Motor neuron (in vitro differentiated cells): Measurements from ENCODE around the gene XPR1. TPM values are rescaled to one million over a fixed set of nuclear protein-coding genes. Genes with fewer than 3 reads are reported as not detected.

Experiments
- ATAC-seq, 8 experiments: fragments of 200-7000 bp; cut with Tn5 transposase; replicated peaks in 6 of 8; 2 replicates each; pipeline ENCODE4 v1.8.0; 2021; ENCODE audit warnings: mild to moderate bottlenecking in 8 of 8, moderate library complexity in 8 of 8
- H3K27ac ChIP-seq, 2 donors: fragments of 250-450 bp; sonication (Bioruptor Pico); 2 replicates each; pipeline ENCODE4 v1.9.0; 2021; ENCODE audit warnings: antibody characterized with exemption in 2 of 2, mild to moderate bottlenecking in 2 of 2, moderate library complexity in 1 of 2
- H3K4me1 ChIP-seq, 2 donors: fragments of 250-450 bp; sonication (Bioruptor Pico); replicated peaks in 1 of 2; 2 replicates each; pipeline ENCODE4 v1.6.1; 2021; ENCODE audit warnings: antibody characterized with exemption in 2 of 2, mild to moderate bottlenecking in 2 of 2, moderate library complexity in 1 of 2
- H3K4me3 ChIP-seq, 5 donors: fragments of 250-450 bp; sonication (Bioruptor Pico); 2 replicates each; pipeline ENCODE4 v1.9.0; 2021; ENCODE audit warnings: antibody characterized with exemption in 5 of 5, mild to moderate bottlenecking in 5 of 5, moderate library complexity in 4 of 5
- WGBS, 10 experiments: fragments of 450-650 bp; shearing (Covaris generic); methylation state at CpG; one replicate each; pipeline ENCODE4 v1.0.0; 2022; 5-methylcytosine and 5-hydroxymethylcytosine counted together
- in situ Hi-C, 9 experiments: fragments of 400-800 bp; cut with MboI; loops; one replicate each; pipeline ENCODE4 v1.15.0; 2021; ENCODE audit warnings: low sequenced_read_pairs in 9 of 9, low pct_unique_long_range_greater_than_20kb in 2 of 9; ENCODE audit not compliant: unreplicated experiment in 9 of 9
- total RNA-seq, 8 experiments: library from RNA; unstranded; fragments of 300-600 nt; gene quantifications; 2 replicates each; pipeline versions ENCODE4 v1.2.3 to v1.2.4, GENCODE V29; 2022

Gene XPR1
- total RNA-seq, 8 experiments from 2014 or later: 24.0 to 162 (median 139) TPM

DNA sequence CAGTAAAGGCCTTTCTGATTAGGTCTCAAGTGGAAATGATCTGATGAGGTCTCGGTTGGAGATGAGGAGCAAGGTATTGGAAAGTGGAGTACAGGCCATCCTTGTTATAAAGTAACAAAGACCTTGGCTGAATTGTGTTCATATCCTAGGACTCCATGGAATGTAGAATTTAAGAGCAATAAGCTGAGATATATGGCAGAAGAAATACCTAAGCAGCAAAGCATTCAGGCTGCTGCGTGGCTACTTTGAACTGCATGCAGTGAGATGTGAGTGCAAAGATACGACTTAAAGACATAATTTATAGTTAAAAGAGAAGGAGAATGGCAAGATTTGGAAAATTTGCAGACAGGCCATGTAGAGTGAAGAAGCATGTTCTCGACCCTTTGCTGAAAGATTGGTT lies 11.2 kb upstream of the XPR1 start:
- H3K27ac ChIP-seq: no peak overlapping the region
- no peak for ATAC-seq
- no peak overlapping the region for H3K4me3 ChIP-seq
- in situ Hi-C loops: no loop called here
- WGBS, 10 experiments: 8 to 93% (median 82%) methylated on average over 1 to 4 of the region's 4 CpGs
- peaks cover 20 to 32% of the 10 kb centered on the region in 2 donors for H3K4me1 ChIP-seq

GRCh38 chr1:180622658-180623508 lies 8.9 kb upstream of the XPR1 start:
- in situ Hi-C loops: no loop called here
- peaks cover 6 to 26% of the 10 kb centered on the region in 2 donors for H3K4me1 ChIP-seq
- no peak for ATAC-seq
- no peak overlapping the region for H3K27ac ChIP-seq
- WGBS, 10 experiments: 0 to 100% (median 83%) methylated on average over 1 to 8 of the region's 10 CpGs; no CpG with 5 or more reads in 1 of the 10 experiments
- H3K4me3 ChIP-seq: no peak overlapping the region

DNA sequence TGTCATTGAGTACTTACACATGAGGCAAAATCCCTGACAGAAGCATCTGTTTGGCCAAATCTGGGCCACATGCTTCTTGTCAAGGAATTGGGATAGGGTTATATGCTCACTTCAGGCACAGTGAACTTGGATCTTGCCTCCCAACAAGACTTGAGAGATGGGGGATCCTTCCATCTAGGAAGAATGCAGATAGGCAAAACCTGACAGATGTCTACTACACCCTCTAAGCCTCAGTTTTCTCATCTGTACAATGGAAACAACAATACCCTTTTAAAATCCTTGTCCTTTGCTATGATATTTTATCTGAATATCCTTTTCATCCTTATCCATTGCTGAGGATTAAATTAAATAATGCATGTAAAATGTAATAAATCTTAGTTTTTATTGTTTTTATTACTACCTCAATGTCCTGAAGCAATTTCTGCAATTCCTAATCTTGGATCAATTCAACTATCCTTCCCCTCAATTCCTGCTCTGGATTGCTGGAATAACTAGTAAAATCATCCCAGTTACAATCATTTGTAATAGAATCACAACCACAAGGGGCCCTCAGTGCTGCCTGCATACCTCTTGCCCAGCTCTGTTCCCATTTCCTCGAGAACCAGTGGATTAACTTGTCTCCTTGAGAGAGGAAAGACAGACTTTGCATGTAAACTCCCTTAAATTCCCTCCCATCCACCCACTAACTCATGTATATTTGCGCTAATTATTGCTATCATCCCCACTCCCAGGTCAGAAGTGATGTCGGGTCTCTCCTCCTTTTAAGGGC lies 8.1 kb upstream of the XPR1 start:
- peak in 4 of 8 experiments; percentile 30 to 62 (median 36) for ATAC-seq

GRCh38 chr1:180626711-180627110 lies 5.1 kb upstream of the XPR1 start:
- in situ Hi-C loops: loop anchor here in 1 of 9 experiments (25.0 kb wide), 1 partner anchor 236 kb away; no protein-coding TSS in a partner anchor
- ATAC-seq: no peak

More for the DNA sequence above, 8.1 kb upstream of the XPR1 start:
- Histone ChIP-seq H3K4me1 (peaks cover 0 to 18% of the 10 kb centered on the region in 2 donors), H3K27ac (no peak overlapping the region), H3K4me3 (no peak overlapping the region)
- in situ Hi-C loops: no loop called here
- WGBS, 10 experiments: 0 to 97% (median 77%) methylated on average over 1 to 3 of the region's 3 CpGs; no CpG with 5 or more reads in 2 of the 10 experiments

DNA sequence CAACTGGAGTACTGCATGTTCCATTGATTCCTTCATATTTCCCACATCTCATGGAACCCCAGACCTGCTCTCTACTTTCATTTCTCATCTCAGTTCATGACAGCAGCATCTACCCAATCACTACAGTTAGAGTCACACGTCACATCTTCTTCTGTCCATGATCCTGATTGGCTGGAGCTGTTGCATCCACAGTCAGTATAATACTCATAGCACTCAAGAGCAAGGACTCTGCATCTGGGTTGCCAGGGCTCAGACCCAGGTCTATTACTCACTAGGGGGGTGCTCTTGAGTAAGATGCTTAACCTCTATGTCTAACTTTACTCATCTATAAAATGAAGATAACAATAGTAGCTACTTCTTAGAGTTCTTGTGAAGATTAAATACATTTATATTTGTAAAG lies 4.4 kb upstream of the XPR1 start:
- 40 to 100% (median 73%) methylated on average over 1 of the region's 1 CpG; no CpG with 5 or more reads in 4 of the 10 experiments for WGBS, 10 experiments
- no peak for ATAC-seq
- Histone ChIP-seq H3K4me3 (no peak overlapping the region), H3K27ac (no peak overlapping the region), H3K4me1 (peaks cover 5 to 14% of the 10 kb centered on the region in 2 donors)
- in situ Hi-C loops: loop anchor here in 1 of 9 experiments (25.0 kb wide), 1 partner anchor 235 kb away; no protein-coding TSS in a partner anchor

More at GRCh38 chr1:180626711-180627110, 5.1 kb upstream of the XPR1 start:
- Histone ChIP-seq H3K27ac (no peak overlapping the region), H3K4me3 (no peak overlapping the region), H3K4me1 (peaks cover 5 to 21% of the 10 kb centered on the region in 2 donors)
- 0 to 92% (median 67%) methylated on average over 1 of the region's 1 CpG; no CpG with 5 or more reads in 3 of the 10 experiments for WGBS, 10 experiments

- H3K27ac ChIP-seq: no peak overlapping the region
- 0 to 100% (median 80%) methylated on average over 1 of the region's 1 CpG; no CpG with 5 or more reads in 1 of the 10 experiments for WGBS, 10 experiments
- no peak for ATAC-seq
- in situ Hi-C loops: loop anchor here in 1 of 9 experiments (25.0 kb wide), 1 partner anchor 234 kb away; no protein-coding TSS in a partner anchor
- H3K4me3 ChIP-seq: no peak overlapping the region
- peaks cover 5 to 6% of the 10 kb centered on the region in 2 donors for H3K4me1 ChIP-seq
Observed at GRCh38 chr1:180628646-180629045, 3.2 kb upstream of the XPR1 start.

- Histone ChIP-seq H3K4me3 (no peak overlapping the region), H3K27ac (no peak overlapping the region), H3K4me1 (peaks cover 5 to 13% of the 10 kb centered on the region in 2 donors)
- ATAC-seq: no peak
- in situ Hi-C loops: loop anchor here in 1 of 9 experiments (25.0 kb wide), 1 partner anchor 232 kb away; no protein-coding TSS in a partner anchor
- WGBS, 10 experiments: 60 to 100% (median 100%) methylated on average over 1 to 2 of the region's 2 CpGs; no CpG with 5 or more reads in 3 of the 10 experiments
Observed at GRCh38 chr1:180630408-180631193, 1.2 kb upstream of the XPR1 start.

- H3K4me1 ChIP-seq: peaks cover 5 to 20% of the 10 kb centered on the region in 2 donors
- H3K27ac ChIP-seq: peak overlapping the region in 1 of 2 donors; percentile 5
- no peak for ATAC-seq
- in situ Hi-C loops: loop anchor here in 1 of 9 experiments (25.0 kb wide), 1 partner anchor 231 kb away; no protein-coding TSS in a partner anchor
- H3K4me3 ChIP-seq: peak overlapping the region in 4 of 5 donors; percentile 14 to 89 (median 68)
- WGBS, 10 experiments: 27 to 100% (median 50%) methylated on average over 1 to 6 of the region's 6 CpGs; no CpG with 5 or more reads in 1 of the 10 experiments
Observed at GRCh38 chr1:180631194-180631765, 542 bp upstream of the XPR1 start.

GRCh38 chr1:180632326-180633056 lies 669 bp downstream of the XPR1 start:
- in situ Hi-C loops: loop anchor here in 1 of 9 experiments (25.0 kb wide), 1 partner anchor 230 kb away; no protein-coding TSS in a partner anchor
- peaks cover 5 to 20% of the 10 kb centered on the region in 2 donors for H3K4me1 ChIP-seq
- peak; percentile 46 to 60 (median 57) for ATAC-seq
- H3K27ac ChIP-seq: peak overlapping the region; percentile 77 to 83
- H3K4me3 ChIP-seq: peak overlapping the region; percentile 64 to 89 (median 69)
- 0 to 10% (median 0%) methylated on average over 1 to 6 of the region's 44 CpGs; no CpG with 5 or more reads in 2 of the 10 experiments for WGBS, 10 experiments

GRCh38 chr1:180633057-180634056 lies 1.5 kb downstream of the XPR1 start:
- Histone ChIP-seq H3K4me3 (peak overlapping the region; percentile 64 to 89 (median 69)), H3K27ac (peak overlapping the region in 1 of 2 donors; percentile 77), H3K4me1 (peaks cover 5 to 20% of the 10 kb centered on the region in 2 donors)
- in situ Hi-C loops: loop anchor here in 1 of 9 experiments (25.0 kb wide), 1 partner anchor 229 kb away; no protein-coding TSS in a partner anchor
- no peak for ATAC-seq
- WGBS, 10 experiments: 0 to 35% (median 23%) methylated on average over 1 to 3 of the region's 3 CpGs
